Posterior cingulate gyrus (tissue), 11 donors: ENCODE measurements around the gene HECW1.
A peak's percentile ranks its signal among the peaks of the same experiment; 100 is the strongest.

Experiments
- DNase-seq, 10 donors: peaks; one replicate each; pipeline versions ENCODE4 v3.0.0 to v3.0.0-alpha.2; 2020 to 2021; ENCODE audit warnings: mixed read lengths in 3 of 10
- intact Hi-C: fragments of 100-400 bp; cut with DNase I; formaldehyde crosslinking; loops from one replicate; pipeline ENCODE4 v1.15.1; 2023

HECW1 gene

DNA sequence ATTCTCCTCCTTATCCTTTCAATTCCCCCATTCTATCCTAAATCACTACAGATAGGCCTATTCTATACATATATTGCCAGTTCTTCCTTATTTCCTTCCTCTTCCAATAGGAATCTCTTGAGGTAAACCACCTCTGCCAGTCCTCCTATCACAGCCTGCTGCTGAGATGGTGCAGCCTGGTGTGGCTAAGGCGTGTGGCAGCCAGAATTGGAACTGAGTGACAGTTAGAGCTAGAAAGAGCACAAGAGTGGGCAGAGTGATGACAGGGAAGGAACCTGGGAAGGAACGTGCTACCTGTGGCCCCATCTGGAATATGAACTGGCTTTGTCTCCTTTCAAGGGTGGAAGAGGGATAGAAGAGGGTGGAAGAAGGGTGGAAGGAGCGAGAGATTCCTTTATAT, 187.7 kb downstream of the HECW1 start:
- intact Hi-C loops = no loop called here
- no peak for DNase-seq

GRCh38 chr7:43302211-43302711, 189.8 kb downstream of the HECW1 start:
- intact Hi-C loops = no loop called here
- DNase-seq = no peak

- no peak for DNase-seq
- intact Hi-C loops = no loop called here
Measured at GRCh38 chr7:43302773-43303460, 190.5 kb downstream of the HECW1 start.

GRCh38 chr7:43303740-43304241, 191.3 kb downstream of the HECW1 start:
- peak in 6 of 10 donors; percentile 32 to 90 (median 54) for DNase-seq
- intact Hi-C loops = no loop called here

GRCh38 chr7:43306404-43306803, 194.0 kb downstream of the HECW1 start:
- DNase-seq = no peak
- intact Hi-C loops = no loop called here

DNA sequence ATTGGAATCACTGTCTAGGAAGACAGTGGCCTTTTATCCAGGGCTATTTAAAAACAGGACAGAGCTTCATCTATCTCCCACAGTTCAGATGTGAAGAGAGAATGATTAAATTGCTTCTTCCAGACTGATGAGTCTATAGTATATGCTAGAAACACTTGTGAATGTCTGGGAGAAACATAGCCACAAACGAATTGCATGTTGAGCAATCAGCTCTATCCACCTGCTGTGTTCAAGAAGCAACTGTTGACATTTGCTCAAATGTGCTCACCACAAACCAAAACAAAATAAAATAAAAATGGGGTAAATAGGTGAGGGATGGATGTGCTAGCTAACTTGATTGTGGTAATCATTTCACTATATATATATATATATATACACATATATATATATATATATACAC, 195.1 kb downstream of the HECW1 start:
- intact Hi-C loops = no loop called here
- DNase-seq = no peak

- intact Hi-C loops = no loop called here
- no peak for DNase-seq
Measured at GRCh38 chr7:43308913-43309705, 196.7 kb downstream of the HECW1 start.

DNA sequence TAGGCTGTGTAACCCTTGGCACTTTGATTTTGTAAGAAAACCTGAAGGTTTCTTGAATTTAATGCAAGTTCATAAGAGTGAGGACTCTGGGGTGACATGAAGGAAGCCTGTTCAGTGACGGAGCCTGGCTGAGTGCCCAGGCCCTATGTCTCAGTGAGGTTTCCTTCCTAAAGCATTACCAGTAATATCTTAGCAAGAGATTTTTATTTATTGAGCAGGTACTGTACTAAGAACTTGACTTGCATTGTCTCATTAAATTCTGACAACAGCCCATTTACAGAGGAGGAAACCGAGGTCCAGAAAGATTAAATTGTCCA, 197.2 kb downstream of the HECW1 start:
- DNase-seq = no peak
- intact Hi-C loops = no loop called here

- no peak for DNase-seq
- intact Hi-C loops = no loop called here
Measured at GRCh38 chr7:43311052-43311451, 198.6 kb downstream of the HECW1 start.

DNA sequence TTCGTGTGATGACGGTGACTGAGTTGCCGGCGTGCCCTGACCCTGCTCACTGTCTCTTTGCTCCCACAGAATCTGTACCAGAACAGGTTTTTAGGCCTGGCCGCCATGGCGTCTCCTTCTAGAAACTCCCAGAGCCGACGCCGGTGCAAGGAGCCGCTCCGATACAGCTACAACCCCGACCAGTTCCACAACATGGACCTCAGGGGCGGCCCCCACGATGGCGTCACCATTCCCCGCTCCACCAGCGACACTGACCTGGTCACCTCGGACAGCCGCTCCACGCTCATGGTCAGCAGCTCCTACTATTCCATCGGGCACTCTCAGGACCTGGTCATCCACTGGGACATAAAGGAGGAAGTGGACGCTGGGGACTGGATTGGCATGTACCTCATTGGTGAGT, 199.2 kb downstream of the HECW1 start:
- intact Hi-C loops = no loop called here

GRCh38 chr7:43313628-43314378, 201.4 kb downstream of the HECW1 start:
- no peak for DNase-seq
- intact Hi-C loops = no loop called here

More for the DNA sequence above, 199.2 kb downstream of the HECW1 start:
- no peak for DNase-seq

- intact Hi-C loops = no loop called here
- DNase-seq = no peak
Measured at GRCh38 chr7:43314379-43315158, 202.1 kb downstream of the HECW1 start.

DNA sequence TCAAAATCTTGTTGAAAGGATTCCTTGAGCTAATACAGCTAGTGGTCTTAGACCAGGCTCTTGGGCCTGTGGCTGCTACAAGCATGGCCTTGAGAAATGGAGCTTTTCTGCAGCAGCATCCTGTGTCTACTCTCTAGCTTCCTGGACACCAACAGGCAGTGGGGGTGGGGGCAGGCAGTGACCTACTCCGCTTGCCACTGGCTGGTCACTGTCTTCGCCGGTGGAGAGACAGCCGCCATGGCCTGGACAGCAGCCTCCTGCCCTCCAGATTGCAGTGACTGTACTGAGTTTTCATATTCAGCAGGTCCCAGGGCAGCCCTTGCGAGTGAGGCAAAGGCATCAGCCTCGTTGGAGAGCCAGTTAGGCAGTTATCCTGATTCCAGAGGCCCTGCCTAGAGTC, 204.6 kb downstream of the HECW1 start:
- no peak for DNase-seq
- intact Hi-C loops = no loop called here

GRCh38 chr7:43318188-43318770, 205.8 kb downstream of the HECW1 start:
- intact Hi-C loops = no loop called here

GRCh38 chr7:43325595-43325994, 213.1 kb downstream of the HECW1 start:
- intact Hi-C loops = no loop called here
- no peak for DNase-seq

More at GRCh38 chr7:43318188-43318770, 205.8 kb downstream of the HECW1 start:
- no peak for DNase-seq

GRCh38 chr7:43328336-43328735, 215.9 kb downstream of the HECW1 start:
- intact Hi-C loops = no loop called here
- no peak for DNase-seq

DNA sequence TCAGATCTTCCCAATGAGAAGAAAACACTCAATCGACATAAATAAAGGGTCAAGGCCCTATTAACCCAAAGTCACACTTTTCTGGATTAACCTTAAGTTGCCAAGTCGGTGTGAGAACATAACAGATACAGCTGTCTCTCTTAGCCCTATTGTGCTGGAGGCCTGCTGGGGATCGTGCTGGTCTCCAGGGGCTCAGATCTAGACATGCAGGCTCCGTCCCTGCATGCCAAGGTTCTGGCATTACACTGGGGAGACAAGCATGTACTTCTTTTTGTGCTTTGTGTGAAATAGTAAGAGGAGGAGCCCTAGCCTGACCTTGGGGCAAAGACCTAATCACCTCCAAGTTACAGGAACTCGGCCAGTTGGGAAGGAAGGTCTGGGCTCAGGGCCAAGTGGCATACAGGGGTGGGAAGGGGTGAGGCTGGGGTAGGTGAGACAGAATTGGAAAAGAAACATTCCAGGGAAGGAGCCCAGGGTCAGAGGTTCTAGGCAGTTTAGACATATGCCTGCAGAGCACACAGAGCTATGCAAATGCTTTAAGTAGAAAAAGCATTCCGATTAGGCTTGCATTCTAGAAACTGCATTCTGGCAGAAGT, 216.4 kb downstream of the HECW1 start:
- intact Hi-C loops = no loop called here
- DNase-seq = no peak

DNA sequence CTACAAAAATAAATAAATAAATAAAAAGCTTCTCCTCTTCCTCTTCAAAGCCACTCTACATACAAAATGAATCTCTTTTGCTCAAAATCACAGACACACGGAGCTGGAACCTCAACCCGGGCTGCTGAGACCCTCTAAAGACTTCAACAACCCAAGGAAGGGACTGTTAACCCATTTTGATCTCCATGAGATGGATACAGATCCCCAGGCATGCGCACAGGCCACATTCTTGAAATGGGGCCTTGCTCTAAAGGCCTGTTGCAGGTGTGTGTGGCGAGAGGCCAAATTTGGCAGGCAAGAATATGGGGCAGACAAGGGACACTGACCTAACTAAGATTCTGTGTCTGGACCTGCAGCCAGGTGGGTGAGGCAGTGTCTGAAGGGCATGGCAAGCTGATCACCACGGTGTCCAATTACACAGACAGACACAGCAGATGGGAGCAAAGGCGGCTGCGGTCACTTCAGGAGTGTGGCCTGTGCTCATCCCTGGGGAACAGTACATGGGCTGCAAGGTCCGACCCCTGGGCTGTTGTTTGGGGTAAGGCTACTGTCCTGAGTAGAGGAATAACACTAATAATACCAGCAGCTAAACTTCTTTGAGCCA, 219.8 kb downstream of the HECW1 start:
- intact Hi-C loops = no loop called here
- DNase-seq = no peak

DNA sequence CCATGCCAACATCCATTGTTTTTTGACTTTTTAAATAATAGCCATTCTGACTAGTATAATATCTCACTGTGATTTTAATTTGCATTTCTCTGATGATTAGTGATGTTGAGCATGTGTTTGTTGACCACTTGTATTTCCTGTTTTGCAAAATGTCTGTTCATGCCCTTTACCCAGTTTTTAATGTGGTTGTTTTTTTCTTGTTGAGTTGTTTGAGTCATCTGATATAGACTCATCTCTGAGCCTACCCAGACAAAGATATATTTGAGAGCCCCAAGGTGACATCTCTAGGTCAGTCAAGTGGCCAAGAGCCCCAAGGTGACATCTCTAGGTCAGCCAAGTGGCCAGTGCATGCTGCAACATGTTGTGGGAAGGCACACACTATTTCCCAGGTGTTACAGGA, 224.7 kb downstream of the HECW1 start:
- peak in 1 of 10 donors; percentile 20 for DNase-seq
- intact Hi-C loops = no loop called here
